Colonic mucosa (tissue), 4 donors: Measurements from ENCODE around the gene LITAFD. TPM values are rescaled to one million over a fixed set of nuclear protein-coding genes. Genes with fewer than 3 reads are reported as not detected.

Source experiments
- DNase-seq: peaks from one replicate; pipeline ENCODE4 v3.0.0-alpha.2; 2020
- H3K27ac ChIP-seq: fragments of 200-600 bp; one replicate; pipeline ENCODE4 v1.8.0; 2021
- H3K27me3 ChIP-seq: fragments of 200-600 bp; one replicate; pipeline ENCODE4 v1.8.0; 2021
- H3K36me3 ChIP-seq: fragments of 200-600 bp; one replicate; pipeline ENCODE4 v1.8.0; 2021
- H3K4me1 ChIP-seq: fragments of 200-600 bp; one replicate; pipeline ENCODE4 v1.8.0; 2021; ENCODE audit warnings: mild to moderate bottlenecking
- H3K4me3 ChIP-seq: fragments of 200-600 bp; one replicate; pipeline ENCODE4 v1.8.0; 2021
- H3K9ac ChIP-seq, 2 donors: one replicate each; pipeline ENCODE4 v1.7.0; 2013; ENCODE audit warnings: control low read depth in 2 of 2, low read depth in 2 of 2, low read length in 2 of 2
- H3K9me3 ChIP-seq: fragments of 200-600 bp; one replicate; pipeline ENCODE4 v1.8.0; 2021
- CTCF ChIP-seq: fragments of 200-600 bp; IDR thresholded peaks from one replicate; pipeline ENCODE4 v1.8.0; 2022; ENCODE audit warnings: antibody characterized with exemption, mild to moderate bottlenecking
- intact Hi-C: fragments of 100-400 bp; cut with DNase I; formaldehyde crosslinking; loops from one replicate; pipeline ENCODE4 v1.14.1; 2022
- total RNA-seq, 2 donors: library from RNA; stranded (reverse); fragmentation: NEBNext Ultra II Directional in 1 of 2; extraction: Animal tissue kit (Norgen Biotek cat#: 25700) in 1 of 2; gene quantifications; one replicate each; pipeline ENCODE4 v1.2.1, GENCODE V29; 2021
- donor health status: healthy.
- donor health status: DM: no; HTN: no; CAD: no.
- donor health status: DM: no; HTN: no; CAD: no.

The LITAFD gene
- total RNA-seq, 2 donors from 2014 or later, result not detected

- Histone ChIP-seq H3K9me3 (no peaks in the 10 kb centered on the region), H3K9ac (no peak overlapping the region), H3K27ac (no peak overlapping the region), H3K4me3 (no peak overlapping the region), H3K4me1 (no peaks in the 10 kb centered on the region), H3K36me3 (peaks cover 46% of the 10 kb centered on the region), H3K27me3 (no peaks in the 10 kb centered on the region)
- intact Hi-C loops, result no loop called here
- DNase-seq, result no peak
- TF ChIP-seq CTCF, result no peak
Observed at GRCh38 chr16:8905795-8906591, 23.8 kb downstream of the LITAFD start.

DNA sequence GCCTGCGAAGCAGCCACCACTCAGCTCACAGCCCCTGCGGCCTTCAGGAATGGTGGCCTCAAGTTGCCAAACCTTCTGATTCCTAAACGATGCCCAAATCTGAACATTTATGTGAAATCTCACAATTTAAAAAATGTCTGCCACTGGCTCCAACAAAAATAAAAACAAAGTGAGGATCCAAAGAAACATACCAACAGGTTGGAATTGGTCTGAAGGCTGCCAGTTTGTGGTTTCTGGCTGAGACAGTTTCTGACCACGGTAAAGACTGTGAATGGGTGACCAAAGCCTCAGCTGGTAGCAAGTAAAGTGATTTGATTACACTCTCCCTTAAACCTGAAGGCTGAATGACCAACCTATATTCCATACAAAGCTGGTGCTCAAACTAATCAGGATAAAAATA lies 24.9 kb downstream of the LITAFD start:
- DNase-seq, result no peak
- Histone ChIP-seq H3K4me1 (peaks cover 7% of the 10 kb centered on the region), H3K9me3 (no peaks in the 10 kb centered on the region), H3K4me3 (no peak overlapping the region), H3K27me3 (no peaks in the 10 kb centered on the region), H3K36me3 (peaks cover 35% of the 10 kb centered on the region), H3K9ac (no peak overlapping the region), H3K27ac (no peak overlapping the region)
- intact Hi-C loops, result no loop called here
- no peak for TF ChIP-seq CTCF

DNA sequence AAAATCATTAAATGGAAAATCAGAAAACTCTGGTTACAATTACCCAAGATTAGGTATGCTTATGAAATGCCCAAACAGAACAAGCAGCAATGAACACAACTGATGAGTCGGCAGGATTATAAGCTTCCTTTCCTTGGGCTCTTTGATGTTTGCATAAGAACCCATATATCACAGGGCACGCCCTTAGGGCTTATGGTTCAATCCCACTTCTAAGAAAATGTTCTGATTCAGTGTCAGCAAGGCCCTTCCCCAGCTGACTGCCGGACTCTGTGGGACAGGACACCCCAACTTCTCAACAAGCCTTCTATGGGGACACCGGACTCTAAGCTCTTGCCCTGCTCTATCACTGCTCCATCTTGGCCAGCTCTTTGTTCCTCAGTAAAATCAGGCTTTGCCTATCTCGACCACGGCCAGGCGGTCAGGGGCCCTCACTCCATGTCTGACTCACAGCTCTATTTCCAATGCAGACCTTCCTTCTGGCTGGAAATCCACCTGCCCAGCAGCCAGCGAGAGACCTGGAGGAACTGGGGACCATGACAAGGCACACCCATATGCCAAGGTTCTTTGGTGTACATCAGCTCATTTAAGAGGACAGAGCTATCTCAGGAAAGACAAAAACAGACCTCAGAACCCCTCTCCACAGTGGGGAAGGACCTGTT lies 26.8 kb downstream of the LITAFD start:
- Histone ChIP-seq H3K9ac (no peak overlapping the region), H3K4me3 (no peak overlapping the region), H3K27me3 (no peaks in the 10 kb centered on the region), H3K27ac (no peak overlapping the region), H3K36me3 (peaks cover 23% of the 10 kb centered on the region), H3K9me3 (no peaks in the 10 kb centered on the region), H3K4me1 (peaks cover 7% of the 10 kb centered on the region)
- no peak for TF ChIP-seq CTCF
- intact Hi-C loops, result no loop called here
- no peak for DNase-seq

GRCh38 chr16:8910811-8911210 lies 28.7 kb downstream of the LITAFD start:
- intact Hi-C loops, result loop anchor here (5.0 kb wide), 1 partner anchor 96 kb away; no protein-coding TSS in a partner anchor
- TF ChIP-seq CTCF, result no peak
- no peaks in the 10 kb centered on the region for H3K27me3 ChIP-seq
- H3K4me3 ChIP-seq, result no peak overlapping the region
- H3K36me3 ChIP-seq, result peaks cover 12% of the 10 kb centered on the region
- no peaks in the 10 kb centered on the region for H3K9me3 ChIP-seq
- H3K9ac ChIP-seq, result no peak overlapping the region
- H3K4me1 ChIP-seq, result peaks cover 7% of the 10 kb centered on the region
- H3K27ac ChIP-seq, result no peak overlapping the region
- no peak for DNase-seq

DNA sequence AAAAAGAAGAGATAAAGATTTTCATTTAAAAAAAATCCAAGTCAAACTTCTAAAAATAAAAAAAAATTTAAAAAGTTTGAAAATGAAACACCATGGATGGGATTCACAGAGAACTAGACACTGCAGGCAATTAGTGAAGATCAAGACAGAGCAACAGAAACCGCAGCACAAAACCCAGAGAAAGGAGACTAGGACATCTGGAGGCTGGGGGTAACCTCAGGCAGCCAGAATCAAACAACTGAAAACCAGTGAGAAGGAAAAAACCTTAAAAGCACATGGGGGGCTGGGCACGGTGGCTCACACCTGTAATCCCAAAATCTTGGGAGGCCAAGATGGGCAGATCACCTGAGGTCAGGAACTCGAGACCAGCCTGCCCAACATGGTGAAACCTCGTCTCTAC lies 30.6 kb downstream of the LITAFD start:
- H3K36me3 ChIP-seq, result peaks cover 8% of the 10 kb centered on the region
- no peaks in the 10 kb centered on the region for H3K9me3 ChIP-seq
- no peak overlapping the region for H3K4me3 ChIP-seq
- H3K27me3 ChIP-seq, result no peaks in the 10 kb centered on the region
- TF ChIP-seq CTCF, result no peak
- H3K4me1 ChIP-seq, result peaks cover 7% of the 10 kb centered on the region
- H3K27ac ChIP-seq, result no peak overlapping the region
- no peak for DNase-seq
- H3K9ac ChIP-seq, result no peak overlapping the region
- intact Hi-C loops, result loop anchor here (5.0 kb wide), 1 partner anchor 95 kb away; no protein-coding TSS in a partner anchor
